ENCODE data around the gene PRRT4.

PRRT4 gene

GRCh38 chr7:128361411-128362379 is at the start of gene PRRT4:
Gene PRRT4, minus strand, starts transcription at chr7:128361690.
- no peaks in the 10 kb centered on the region for H3K36me3 ChIP-seq
- H3K4me1 ChIP-seq (ENCODE audit: control insufficient read depth in 1 of 2, insufficient read depth in 1 of 2, low read depth in 1 of 2, low read length in 1 of 2) = peaks cover 54% of the 10 kb centered on the region in 2 experiments
- H3K9me3 ChIP-seq = no peaks in the 10 kb centered on the region
- H3K4me3 ChIP-seq (ENCODE audit: low read depth in 1 of 2, low read length in 1 of 2) = peak within 1 kb of the TSS; percentile 65 to 76
- no peak for TF ChIP-seq CTCF (IDR thresholded peaks at IDR 0.05)
- H3K27ac ChIP-seq = peak within 1 kb of the TSS; percentile 62
- no peaks in the 10 kb centered on the region for H3K27me3 ChIP-seq

GRCh38 chr7:128410451-128410753 is 48.9 kb upstream of the PRRT4 start:
- Histone ChIP-seq H3K27ac (peak overlapping the region; percentile 99), H3K36me3 (peaks cover 2% of the 10 kb centered on the region), H3K4me1 (ENCODE audit: control insufficient read depth in 1 of 2, insufficient read depth in 1 of 2, low read depth in 1 of 2, low read length in 1 of 2) (peaks cover 38 to 47% of the 10 kb centered on the region in 2 experiments), H3K4me3 (ENCODE audit: low read depth in 1 of 2, low read length in 1 of 2) (peak overlapping the region; percentile 91 to 99), H3K27me3 (no peaks in the 10 kb centered on the region), H3K9me3 (no peaks in the 10 kb centered on the region)
- no peak for TF ChIP-seq CTCF (IDR thresholded peaks at IDR 0.05)

GRCh38 chr7:128409596-128410450 is 48.3 kb upstream of the PRRT4 start, which contains the start of gene IMPDH1:
Gene IMPDH1, minus strand, starts transcription at chr7:128409982. Its CDS starts 81 bp downstream, at chr7:128409901.
- Histone ChIP-seq H3K9me3 (no peaks in the 10 kb centered on the region), H3K27ac (peak within 1 kb of the TSS; percentile 99), H3K4me1 (ENCODE audit: control insufficient read depth in 1 of 2, insufficient read depth in 1 of 2, low read depth in 1 of 2, low read length in 1 of 2) (peaks cover 43 to 53% of the 10 kb centered on the region in 2 experiments), H3K36me3 (peaks cover 8% of the 10 kb centered on the region), H3K27me3 (no peaks in the 10 kb centered on the region), H3K4me3 (ENCODE audit: low read depth in 1 of 2, low read length in 1 of 2) (peak within 1 kb of the TSS; percentile 91 to 99)
- TF ChIP-seq CTCF (IDR thresholded peaks at IDR 0.05) = peak; percentile 32

GRCh38 chr7:128408709-128409595 is 47.5 kb upstream of the PRRT4 start:
- peaks cover 48 to 62% of the 10 kb centered on the region in 2 experiments for H3K4me1 ChIP-seq (ENCODE audit: control insufficient read depth in 1 of 2, insufficient read depth in 1 of 2, low read depth in 1 of 2, low read length in 1 of 2)
- peak overlapping the region; percentile 91 to 99 for H3K4me3 ChIP-seq (ENCODE audit: low read depth in 1 of 2, low read length in 1 of 2)
- peak overlapping the region; percentile 99 for H3K27ac ChIP-seq

More at GRCh38 chr7:128408709-128409595, 47.5 kb upstream of the PRRT4 start:
- Histone ChIP-seq H3K27me3 (no peaks in the 10 kb centered on the region), H3K9me3 (no peaks in the 10 kb centered on the region), H3K36me3 (peaks cover 16% of the 10 kb centered on the region)
- no peak for TF ChIP-seq CTCF (IDR thresholded peaks at IDR 0.05)

All from neutrophil (primary cell).